Dedifferentiated amniotic fluid mesenchymal stem cell (primary cell): ENCODE results near the gene OR52I1.

Experiments
- DNase-seq: peaks from one replicate; pipeline ENCODE4 v3.0.0-alpha.2; 2016; ENCODE audit errors: extremely low spot score

The OR52I1 gene

DNA sequence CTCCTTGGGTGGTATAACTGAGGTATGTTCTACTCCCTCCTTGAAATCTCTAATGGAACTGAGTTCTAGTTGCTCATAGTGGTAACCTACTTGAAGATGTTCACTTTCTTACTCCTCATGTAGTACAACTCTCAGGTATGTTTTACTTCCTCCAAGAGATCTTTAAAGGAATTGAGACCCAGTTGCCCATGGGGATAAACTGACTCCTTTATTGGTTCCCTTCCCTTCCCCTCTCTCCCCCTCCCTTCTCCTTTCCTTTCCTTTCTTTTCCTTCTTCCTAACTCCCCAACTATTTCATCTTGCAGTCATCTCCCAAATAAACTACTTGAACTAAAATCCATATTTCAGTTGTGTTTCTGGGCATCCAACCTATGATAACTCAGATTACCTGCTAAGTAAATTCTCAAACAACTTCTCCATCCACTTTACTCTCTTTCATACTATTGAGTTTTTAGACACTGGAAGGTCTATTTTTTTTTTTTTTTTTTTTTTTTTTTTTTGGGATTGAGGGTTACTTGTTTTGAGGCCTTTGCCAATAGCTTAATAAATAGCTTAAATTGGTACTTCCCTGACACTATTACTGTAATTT lies 22.1 kb downstream of the OR52I1 start:
- no peak for DNase-seq

DNA sequence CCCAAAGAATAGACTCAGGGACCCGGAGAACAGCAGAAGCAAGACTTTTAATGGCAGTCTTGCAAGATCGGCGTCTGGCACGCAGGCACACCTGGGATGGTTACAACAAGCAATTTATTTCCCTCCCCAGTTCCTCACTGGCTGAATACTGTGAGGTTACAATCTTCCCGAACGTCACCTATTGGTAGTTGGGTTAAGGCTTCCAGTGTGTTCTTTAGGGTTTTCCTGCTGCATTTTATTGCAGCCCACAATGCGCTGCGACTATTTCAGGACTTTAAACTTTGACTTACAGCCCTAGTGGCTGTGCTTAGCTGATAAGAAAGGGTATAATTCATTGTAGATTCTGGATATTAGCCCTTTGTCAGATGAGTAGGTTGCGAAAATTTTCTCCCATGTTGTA lies 25.7 kb downstream of the OR52I1 start:
- no peak for DNase-seq

DNA sequence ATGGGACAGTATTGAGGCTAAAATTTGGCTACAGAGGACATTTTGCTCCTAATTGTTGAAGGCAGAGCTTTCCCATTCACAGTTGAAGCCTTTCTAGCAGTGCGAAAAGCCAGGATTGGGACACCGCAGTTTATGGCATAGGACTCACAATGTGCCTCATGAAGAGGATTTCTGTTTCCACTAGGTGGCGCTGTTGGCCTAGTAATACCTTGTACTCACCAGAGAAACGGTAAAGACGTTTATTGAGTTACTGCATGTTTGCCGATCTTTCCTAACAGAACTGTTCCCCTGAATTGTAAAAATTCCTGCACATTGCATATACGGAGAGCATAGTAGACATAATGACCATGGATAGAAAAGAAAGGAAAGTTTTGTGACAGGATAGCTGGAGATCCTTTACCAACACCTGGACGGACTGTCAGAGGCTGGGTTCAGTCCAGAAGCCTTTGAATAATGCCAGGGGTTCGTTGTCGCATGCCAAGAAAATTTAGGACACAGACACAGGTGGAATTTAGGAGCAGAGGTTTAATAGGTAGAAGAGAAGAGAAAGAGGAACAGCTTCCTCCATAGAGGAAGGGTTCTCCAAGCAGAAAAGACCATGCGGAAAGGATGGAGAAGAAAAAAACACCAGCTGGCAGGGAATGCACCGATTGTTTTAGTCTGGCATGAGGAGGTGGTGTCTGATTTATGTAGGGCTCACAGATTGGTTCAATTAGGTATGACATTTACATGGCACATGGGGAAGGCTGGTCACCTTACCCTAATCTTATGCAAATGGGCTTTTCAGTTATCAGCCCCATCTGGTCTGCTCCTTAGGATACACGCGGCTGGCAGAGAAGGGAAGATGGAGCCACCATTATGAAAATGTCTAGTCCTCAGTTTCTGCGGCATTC lies 32.6 kb downstream of the OR52I1 start:
- peak; percentile 31 for DNase-seq

DNA sequence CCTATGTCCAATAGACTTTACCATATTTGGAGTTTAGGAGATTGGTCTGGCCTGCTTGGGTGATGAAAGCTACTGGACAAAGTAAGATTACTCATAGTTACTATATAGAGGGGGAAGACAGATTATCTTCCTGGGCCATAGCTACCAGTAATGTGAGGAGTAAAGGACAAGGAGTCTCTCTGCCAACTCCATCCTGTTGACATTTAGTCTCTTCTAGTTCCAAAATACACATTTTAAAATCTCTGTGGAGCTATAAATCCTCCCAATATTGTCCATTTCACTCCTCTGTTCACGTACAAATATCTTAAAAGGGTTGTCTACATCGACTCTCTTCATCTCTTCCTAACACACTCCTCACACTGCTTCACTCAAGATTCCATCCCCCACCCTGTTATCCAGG lies 42.3 kb downstream of the OR52I1 start:
- DNase-seq, result no peak

DNA sequence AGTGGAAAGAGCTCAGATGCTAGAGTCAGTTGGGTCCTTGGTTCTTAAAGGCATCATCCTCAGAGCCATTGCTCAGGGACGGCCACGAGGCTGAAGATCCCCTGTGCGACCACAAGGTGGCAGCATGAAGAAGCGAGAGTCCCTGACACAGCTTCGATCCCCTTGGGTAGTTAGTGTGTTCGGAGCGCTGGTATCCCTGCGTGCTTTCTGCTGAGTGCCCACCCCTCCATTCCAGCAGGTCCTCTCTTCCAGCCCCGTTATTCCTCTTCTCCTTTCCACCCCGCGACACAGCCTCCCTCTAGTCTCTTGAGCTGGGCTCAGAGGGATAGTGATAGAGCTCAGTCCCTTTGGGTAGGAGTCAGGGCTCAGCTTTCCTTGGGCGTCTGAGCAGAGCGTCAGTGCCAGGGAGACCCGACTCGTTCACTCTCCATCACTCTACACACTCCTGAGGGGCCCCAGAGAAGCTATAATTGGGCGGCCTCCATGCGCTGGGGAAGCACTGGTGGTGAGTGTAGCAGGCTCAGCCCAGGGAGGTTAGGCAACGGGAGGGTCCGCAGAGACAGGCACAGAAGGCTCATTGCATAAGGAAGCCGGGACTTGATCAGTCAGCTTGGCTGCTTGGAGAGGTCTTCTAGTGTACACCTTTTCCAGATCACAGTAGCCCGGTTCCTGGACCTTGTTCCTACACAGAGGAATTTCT lies 43.3 kb downstream of the OR52I1 start, which contains the start of gene OR51D1:
TSS of gene OR51D1 (plus strand) at position 516 of the 700 bp plus-strand sequence. CDS start 2,314 bp downstream, outside the sequence.
- DNase-seq, result peak; percentile 31

GRCh38 chr11:4637662-4638047 lies 43.8 kb downstream of the OR52I1 start:
- no peak for DNase-seq

DNA sequence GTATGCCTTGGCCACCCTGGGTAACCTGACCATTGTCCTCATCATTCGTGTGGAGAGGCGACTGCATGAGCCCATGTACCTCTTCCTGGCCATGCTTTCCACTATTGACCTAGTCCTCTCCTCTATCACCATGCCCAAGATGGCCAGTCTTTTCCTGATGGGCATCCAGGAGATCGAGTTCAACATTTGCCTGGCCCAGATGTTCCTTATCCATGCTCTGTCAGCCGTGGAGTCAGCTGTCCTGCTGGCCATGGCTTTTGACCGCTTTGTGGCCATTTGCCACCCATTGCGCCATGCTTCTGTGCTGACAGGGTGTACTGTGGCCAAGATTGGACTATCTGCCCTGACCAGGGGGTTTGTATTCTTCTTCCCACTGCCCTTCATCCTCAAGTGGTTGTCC lies 46.1 kb downstream of the OR52I1 start:
- DNase-seq, result no peak

DNA sequence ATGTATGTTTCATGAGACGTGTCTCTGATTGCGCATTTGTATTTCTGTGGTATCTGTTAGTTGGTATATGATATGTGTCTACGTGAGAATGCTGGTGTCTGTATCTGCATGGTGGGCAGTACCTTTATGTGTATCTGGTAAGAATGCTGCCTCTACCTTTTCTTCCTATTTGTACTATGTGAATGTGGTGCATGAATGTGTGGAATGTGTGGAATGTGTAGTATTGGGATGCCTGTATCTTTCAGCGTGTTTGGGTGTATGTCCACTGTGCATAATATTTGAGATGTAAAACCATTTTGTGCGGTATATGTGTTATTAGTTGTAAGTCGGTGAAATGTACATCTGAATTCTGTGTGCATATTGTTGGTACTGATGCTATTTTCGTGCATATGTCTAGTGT lies 47.7 kb downstream of the OR52I1 start:
- DNase-seq, result no peak

DNA sequence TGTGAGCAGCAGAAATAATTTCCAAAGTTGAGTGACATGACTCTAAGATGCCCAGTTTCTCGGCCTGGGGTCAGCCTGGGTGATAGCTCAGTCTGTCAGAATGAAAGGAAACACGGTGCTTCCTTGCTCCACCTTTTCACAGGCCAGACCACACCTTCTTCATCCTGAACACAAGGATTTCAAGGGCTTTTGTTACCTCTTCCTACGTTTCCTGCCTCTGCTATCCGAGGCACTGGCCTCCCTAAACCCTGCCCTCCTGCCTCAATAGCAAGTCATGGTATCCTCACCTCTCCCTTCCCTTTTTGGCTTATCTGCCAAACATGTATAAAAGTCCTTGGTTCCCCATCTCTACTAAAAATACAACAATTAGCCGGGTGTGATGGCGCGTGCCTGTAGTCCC lies 48.2 kb downstream of the OR52I1 start:
- no peak for DNase-seq

DNA sequence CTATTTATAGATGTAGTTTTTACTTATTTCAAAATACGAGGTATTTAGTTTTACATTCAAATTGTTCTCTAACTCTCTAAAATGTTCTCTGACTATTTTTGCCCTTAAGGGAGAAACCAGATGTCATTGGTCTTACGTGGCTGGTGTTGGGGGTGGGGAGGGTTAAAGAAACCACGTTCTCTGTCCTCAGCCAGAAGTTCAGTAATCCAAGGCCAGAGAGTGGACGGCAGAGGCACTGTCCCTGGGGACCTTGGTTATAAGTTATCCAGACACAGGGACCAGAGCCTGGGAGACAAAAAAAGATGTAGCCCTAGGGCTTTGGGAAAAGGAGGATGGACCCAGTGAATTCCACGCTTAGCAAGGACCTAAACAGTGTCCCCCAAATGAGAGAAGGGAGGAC lies 49.2 kb downstream of the OR52I1 start:
- no peak for DNase-seq

GRCh38 chr11:4643682-4644081 lies 49.8 kb downstream of the OR52I1 start, which contains the start of gene OR51E1:
OR51E1 (plus strand) TSS chr11:4643982; CDS start chr11:4652527, 8,545 bp downstream.
- no peak for DNase-seq

DNA sequence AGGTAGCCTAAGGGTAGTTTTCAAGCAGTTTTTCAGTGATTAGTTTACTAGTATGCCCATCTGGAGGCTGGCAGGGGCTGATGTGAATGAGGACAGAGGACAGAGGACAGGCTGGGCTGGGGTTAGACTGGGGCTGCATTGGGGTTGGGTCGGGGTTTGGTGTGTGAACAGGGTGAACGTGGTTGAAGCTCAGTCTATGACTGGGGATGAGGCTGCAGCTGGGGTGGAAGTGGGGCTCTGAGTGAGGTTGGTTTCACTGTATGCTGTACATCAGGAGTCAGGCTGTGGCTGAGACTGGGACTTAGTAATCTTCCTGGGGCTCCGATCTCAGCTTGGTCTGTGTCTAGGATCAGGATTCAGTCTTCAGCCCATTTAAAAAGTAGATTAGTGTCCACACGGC lies 50.4 kb downstream of the OR52I1 start:
- no peak for DNase-seq
